GM12878 (cell line): ENCODE data around the gene NXPH1.

ENCODE experiments used
- BRCA1 ChIP-seq: IDR thresholded peaks from 2 replicates; pipeline ENCODE4 v1.6.1; 2011; ENCODE audit warnings: low read depth, low read length, improper control_type of control experiment
- CTCF ChIP-seq, 3 experiments: IDR thresholded peaks in 2 of 3; conservative IDR thresholded peaks in 1 of 3; 2 replicates each; pipeline ENCODE4 v1.5.1; 2011; ENCODE audit warnings: low read depth in 3 of 3, low read length in 3 of 3, mild to moderate bottlenecking in 3 of 3, control low read depth in 2 of 3, moderate library complexity in 2 of 3, inconsistent platforms in 1 of 3, mixed read lengths in 1 of 3; ENCODE audit not compliant: control insufficient read depth in 2 of 3, insufficient read depth in 1 of 3; ENCODE audit errors: extremely low read depth in 1 of 3
- EZH2 ChIP-seq: IDR thresholded peaks from 2 replicates; pipeline ENCODE4 v1.6.1; 2012; ENCODE audit warnings: low read depth, mild to moderate bottlenecking, control low read depth, inconsistent platforms, low read length, borderline replicate concordance; ENCODE audit not compliant: control insufficient read depth
- GABPA ChIP-seq: IDR thresholded peaks from 2 replicates; pipeline ENCODE4 v1.6.1; 2014; ENCODE audit warnings: antibody characterized with exemption, low read depth, mild to moderate bottlenecking, inconsistent platforms
- KLF5 ChIP-seq: fragments of 450-650 bp; IDR thresholded peaks from 2 replicates; pipeline ENCODE4 v1.6.1; 2014; ENCODE audit warnings: mild to moderate bottlenecking; ENCODE audit not compliant: partially characterized antibody
- NR2C2 ChIP-seq: IDR thresholded peaks from 2 replicates; pipeline ENCODE4 v1.6.1; 2011; ENCODE audit warnings: borderline replicate concordance, low read depth; ENCODE audit not compliant: control insufficient read depth, insufficient read length
- POLR2A ChIP-seq: IDR thresholded peaks from 2 replicates; pipeline ENCODE4 v1.6.1; 2011; ENCODE audit warnings: low read depth, mild to moderate bottlenecking, low read length
- RB1 ChIP-seq: fragments of 450-650 bp; formaldehyde crosslinking; IDR thresholded peaks from 2 replicates; pipeline ENCODE4 v1.6.1; 2017; ENCODE audit warnings: mild to moderate bottlenecking, borderline replicate concordance
- ZNF24 ChIP-seq: fragments of 450-650 bp; IDR thresholded peaks from 2 replicates; pipeline ENCODE4 v1.6.1; 2017; ENCODE audit warnings: antibody characterized with exemption, mild to moderate bottlenecking
- TF ChIP-seq, protein P1 (sequence below): IDR thresholded peaks from 2 replicates; pipeline ENCODE4 v1.6.1; 2011; ENCODE audit warnings: borderline replicate concordance, low read depth, mild to moderate bottlenecking, moderate library complexity, low read length; ENCODE audit not compliant: insufficient read depth, poor library complexity, severe bottlenecking
- TF ChIP-seq, protein P2 (sequence below): fragments of 450-650 bp; IDR thresholded peaks from 2 replicates; pipeline ENCODE4 v1.6.1; 2017; ENCODE audit warnings: mild to moderate bottlenecking, low read depth, inconsistent platforms; ENCODE audit not compliant: poor library complexity, severe bottlenecking

GRCh38 chr7:8781166-8781565, 347.8 kb downstream of the NXPH1 start:
- TF ChIP-seq ZNF24 (no peak), CTCF (IDR thresholded peaks at IDR 0.05 in 2 of 3, conservative IDR thresholded peaks at IDR 0.05 in 1 of 3; ENCODE audit: control insufficient read depth in 2 of 3, extremely low read depth in 1 of 3, insufficient read depth in 1 of 3, low read depth in 3 of 3, low read length in 3 of 3) (no peak), GABPA (no peak), KLF5 (no peak), BRCA1 (no peak), EZH2 (no peak), POLR2A (no peak), RB1 (no peak), NR2C2 (no peak)
- TF ChIP-seq, protein P1, sequence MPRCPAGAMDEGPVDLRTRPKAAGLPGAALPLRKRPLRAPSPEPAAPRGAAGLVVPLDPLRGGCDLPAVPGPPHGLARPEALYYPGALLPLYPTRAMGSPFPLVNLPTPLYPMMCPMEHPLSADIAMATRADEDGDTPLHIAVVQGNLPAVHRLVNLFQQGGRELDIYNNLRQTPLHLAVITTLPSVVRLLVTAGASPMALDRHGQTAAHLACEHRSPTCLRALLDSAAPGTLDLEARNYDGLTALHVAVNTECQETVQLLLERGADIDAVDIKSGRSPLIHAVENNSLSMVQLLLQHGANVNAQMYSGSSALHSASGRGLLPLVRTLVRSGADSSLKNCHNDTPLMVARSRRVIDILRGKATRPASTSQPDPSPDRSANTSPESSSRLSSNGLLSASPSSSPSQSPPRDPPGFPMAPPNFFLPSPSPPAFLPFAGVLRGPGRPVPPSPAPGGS = no peak
- TF ChIP-seq, protein P2, sequence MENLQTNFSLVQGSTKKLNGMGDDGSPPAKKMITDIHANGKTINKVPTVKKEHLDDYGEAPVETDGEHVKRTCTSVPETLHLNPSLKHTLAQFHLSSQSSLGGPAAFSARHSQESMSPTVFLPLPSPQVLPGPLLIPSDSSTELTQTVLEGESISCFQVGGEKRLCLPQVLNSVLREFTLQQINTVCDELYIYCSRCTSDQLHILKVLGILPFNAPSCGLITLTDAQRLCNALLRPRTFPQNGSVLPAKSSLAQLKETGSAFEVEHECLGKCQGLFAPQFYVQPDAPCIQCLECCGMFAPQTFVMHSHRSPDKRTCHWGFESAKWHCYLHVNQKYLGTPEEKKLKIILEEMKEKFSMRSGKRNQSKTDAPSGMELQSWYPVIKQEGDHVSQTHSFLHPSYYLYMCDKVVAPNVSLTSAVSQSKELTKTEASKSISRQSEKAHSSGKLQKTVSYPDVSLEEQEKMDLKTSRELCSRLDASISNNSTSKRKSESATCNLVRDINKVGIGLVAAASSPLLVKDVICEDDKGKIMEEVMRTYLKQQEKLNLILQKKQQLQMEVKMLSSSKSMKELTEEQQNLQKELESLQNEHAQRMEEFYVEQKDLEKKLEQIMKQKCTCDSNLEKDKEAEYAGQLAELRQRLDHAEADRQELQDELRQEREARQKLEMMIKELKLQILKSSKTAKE = no peak
